ENCODE measurements around the gene POPDC3.

DNA sequence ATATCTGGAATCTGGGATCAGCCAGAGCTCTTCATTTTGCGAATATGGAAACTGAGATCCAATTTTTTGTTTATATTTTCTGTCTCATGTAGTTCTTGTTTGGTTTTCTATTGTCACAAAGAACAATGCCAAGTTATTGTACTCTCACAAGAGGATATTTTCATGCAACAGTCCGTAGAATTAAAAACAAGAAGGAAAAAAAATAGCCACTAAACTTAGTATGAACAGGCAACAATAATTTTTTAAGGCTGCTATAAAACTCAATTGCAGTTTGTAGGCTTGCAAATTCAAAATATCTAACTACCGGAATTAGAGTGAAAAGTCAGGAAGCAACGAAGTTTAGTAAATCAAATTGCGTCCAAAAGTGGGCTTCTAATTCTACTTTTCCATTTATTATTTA, 1.2 kb downstream of the POPDC3 start:
- TF ChIP-seq CTCF (conservative IDR thresholded peaks at IDR 0.05; ENCODE audit: low read depth, low read length) (no peak), EZH2 (IDR thresholded peaks at IDR 0.05; ENCODE audit: low read length, unreplicated experiment) (no peak)

All from PC-3 (cell line).